GM03348 (cell line): ENCODE measurements around the gene ZNF415.
A peak's percentile ranks its signal among the peaks of the same experiment; 100 is the strongest.
"Not testable (repeated sequence)": the region's sequence is repeated elsewhere in the genome, so short reads cannot be mapped to it uniquely, and the experiment has no call there.

Source experiments
- DNase-seq: peaks from one replicate; pipeline ENCODE4 v3.0.0; 2012; ENCODE audit warnings: low spot score

Gene ZNF415

GRCh38 chr19:53132141-53132991, at the start of gene ZNF415:
ZNF415 (minus strand) TSS chr19:53132910; CDS start chr19:53122676, 10,234 bp downstream.
- DNase-seq: peak; percentile 92

- DNase-seq: no peak
These were observed 49.5 kb upstream of the ZNF415 start for GRCh38 chr19:53182202-53182601.

- no peak for DNase-seq
These were observed 45.3 kb upstream of the ZNF415 start for GRCh38 chr19:53177986-53178385.

- no peak for DNase-seq
These were observed 40.2 kb upstream of the ZNF415 start for GRCh38 chr19:53172889-53173288.

- no peak for DNase-seq
These were observed 33.0 kb upstream of the ZNF415 start for GRCh38 chr19:53165691-53166091.

- no peak for DNase-seq
These were observed 28.4 kb upstream of the ZNF415 start for GRCh38 chr19:53161123-53161522.

GRCh38 chr19:53160350-53160749, 27.6 kb upstream of the ZNF415 start:
- no peak for DNase-seq

GRCh38 chr19:53158119-53158656, 25.5 kb upstream of the ZNF415 start:
- DNase-seq: peak; percentile 50

- peak; percentile 22 for DNase-seq
These were observed 24.9 kb upstream of the ZNF415 start for GRCh38 chr19:53157626-53158025.

GRCh38 chr19:53156850-53157249, 24.1 kb upstream of the ZNF415 start:
- DNase-seq: no peak

GRCh38 chr19:53147645-53148044, 14.9 kb upstream of the ZNF415 start:
- DNase-seq: no peak

GRCh38 chr19:53140351-53140750, 7.6 kb upstream of the ZNF415 start:
- no peak for DNase-seq

- DNase-seq: no peak
These were observed 3.7 kb upstream of the ZNF415 start for GRCh38 chr19:53136432-53136831.

GRCh38 chr19:53131727-53132126, 983 bp downstream of the ZNF415 start:
- no peak for DNase-seq

GRCh38 chr19:53131085-53131590, 1.6 kb downstream of the ZNF415 start:
- DNase-seq: no peak

GRCh38 chr19:53130506-53130905, 2.2 kb downstream of the ZNF415 start:
- DNase-seq: no peak

- DNase-seq: not testable (repeated sequence)
These were observed 5.8 kb downstream of the ZNF415 start for GRCh38 chr19:53126733-53127526.

- no peak for DNase-seq
These were observed 9.3 kb downstream of the ZNF415 start for GRCh38 chr19:53123400-53123799.

- no peak for DNase-seq
These were observed 20.4 kb downstream of the ZNF415 start for GRCh38 chr19:53112286-53112685.

GRCh38 chr19:53109527-53109926, 23.2 kb downstream of the ZNF415 start:
- no peak for DNase-seq

GRCh38 chr19:53103234-53104203, 29.2 kb downstream of the ZNF415 start, which contains the start of gene ZNF160:
ZNF160 (minus strand) TSS chr19:53103422; CDS start chr19:53086276, 17,146 bp downstream.
- peak; percentile 100 for DNase-seq
